Muscle of leg (tissue), 11 donors: ENCODE results near the gene AP2B1. TPM values are rescaled to one million over a fixed set of nuclear protein-coding genes. Genes with fewer than 3 reads are reported as not detected.

Source experiments
- DNase-seq: peaks from one replicate; pipeline ENCODE4 v3.0.0; 2013
- H3K27ac ChIP-seq: one replicate; pipeline ENCODE4 v1.5.1; 2013; ENCODE audit warnings: mild to moderate bottlenecking, low read length, control low read depth
- H3K27me3 ChIP-seq: one replicate; pipeline ENCODE4 v1.6.1; 2013; ENCODE audit warnings: low read length; ENCODE audit not compliant: control insufficient read depth, insufficient read depth
- H3K36me3 ChIP-seq: one replicate; pipeline ENCODE4 v1.6.1; 2013; ENCODE audit warnings: low read length; ENCODE audit not compliant: control insufficient read depth, insufficient read depth
- H3K4me1 ChIP-seq: one replicate; pipeline ENCODE4 v1.6.1; 2013; ENCODE audit warnings: low read length; ENCODE audit not compliant: control insufficient read depth, insufficient read depth
- H3K4me3 ChIP-seq: one replicate; pipeline ENCODE4 v1.5.1; 2013; ENCODE audit warnings: low read length, control low read depth
- H3K9me3 ChIP-seq: replicated peaks from 2 replicates; pipeline ENCODE4 v1.6.1; 2013; ENCODE audit warnings: low read depth, low read length; ENCODE audit not compliant: control insufficient read depth
- WGBS: methylation state at CpG from one replicate; pipeline ENCODE4 v1.1.5; 2013; ENCODE audit warnings: missing lambda C conversion rate; ENCODE audit not compliant: insufficient coverage; 5-methylcytosine and 5-hydroxymethylcytosine counted together
- polyA plus RNA-seq, 8 donors: library from polyadenylated mRNA; unstranded; fragments of 120-200 nt; gene quantifications; one replicate each; pipeline versions ENCODE4 v1.2.1 to v1.2.3, GENCODE V29; 2013; ENCODE audit warnings: inconsistent platforms in 1 of 8, low replicate concordance in 1 of 8; ENCODE audit not compliant: insufficient read length in 8 of 8, insufficient read depth in 1 of 8
- total RNA-seq: library from RNA; stranded (reverse); fragments of 120-200 nt; gene quantifications from one replicate; pipeline ENCODE4 v1.2.4, GENCODE V29; 2013

The AP2B1 gene
- total and polyA plus RNA-seq, 9 donors, result 45.4 to 92.9 (median 75.4) TPM

DNA sequence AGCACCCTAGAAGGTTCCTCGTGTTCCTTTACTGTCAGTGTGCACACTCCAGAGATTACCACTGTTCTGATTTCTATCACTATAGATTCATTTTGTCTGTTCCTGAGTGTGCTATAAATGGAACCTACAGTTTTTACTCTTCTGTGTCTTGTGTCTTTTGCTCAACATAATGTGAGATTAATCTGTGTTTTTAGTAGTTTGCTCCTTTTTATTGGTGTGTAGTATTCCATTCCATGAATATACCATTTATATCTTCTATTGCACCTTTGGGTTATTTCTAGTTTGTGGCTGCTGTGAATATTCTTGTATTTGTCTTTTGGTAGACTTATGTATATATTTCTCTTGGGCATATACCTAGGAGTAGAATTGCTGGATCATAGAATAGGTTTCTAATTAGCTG, 68.2 kb downstream of the AP2B1 start:
- Histone ChIP-seq H3K4me3 (no peak overlapping the region), H3K4me1 (no peaks in the 10 kb centered on the region), H3K9me3 (no peaks in the 10 kb centered on the region), H3K27me3 (no peaks in the 10 kb centered on the region), H3K27ac (no peak overlapping the region), H3K36me3 (peaks cover 12% of the 10 kb centered on the region)
- no CpG with 5 or more reads among the region's 1 CpG for WGBS
- DNase-seq, result no peak

DNA sequence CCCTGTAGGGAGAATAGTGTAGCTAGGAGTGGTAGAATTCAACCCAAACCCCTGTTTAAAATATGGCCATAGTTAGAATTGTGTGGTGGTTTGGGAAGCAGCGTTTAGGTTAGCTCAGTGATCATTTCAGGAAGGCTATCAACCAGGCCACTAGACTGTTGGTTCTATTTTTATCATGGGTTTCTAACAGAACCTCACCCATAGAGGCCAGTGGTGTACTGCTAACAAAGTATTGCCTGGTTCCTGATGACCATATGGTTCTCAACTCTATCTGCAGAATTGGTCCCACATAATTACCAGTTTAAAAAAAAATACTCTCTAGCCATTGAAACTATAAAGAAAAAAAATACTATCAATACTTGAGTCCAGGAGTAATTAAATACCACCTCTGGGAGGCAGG, 73.8 kb downstream of the AP2B1 start:
- Histone ChIP-seq H3K4me3 (no peak overlapping the region), H3K27me3 (no peaks in the 10 kb centered on the region), H3K9me3 (no peaks in the 10 kb centered on the region), H3K27ac (no peak overlapping the region), H3K36me3 (peaks cover 15% of the 10 kb centered on the region), H3K4me1 (no peaks in the 10 kb centered on the region)
- WGBS, result no CpG with 5 or more reads among the region's 1 CpG
- DNase-seq, result no peak

DNA sequence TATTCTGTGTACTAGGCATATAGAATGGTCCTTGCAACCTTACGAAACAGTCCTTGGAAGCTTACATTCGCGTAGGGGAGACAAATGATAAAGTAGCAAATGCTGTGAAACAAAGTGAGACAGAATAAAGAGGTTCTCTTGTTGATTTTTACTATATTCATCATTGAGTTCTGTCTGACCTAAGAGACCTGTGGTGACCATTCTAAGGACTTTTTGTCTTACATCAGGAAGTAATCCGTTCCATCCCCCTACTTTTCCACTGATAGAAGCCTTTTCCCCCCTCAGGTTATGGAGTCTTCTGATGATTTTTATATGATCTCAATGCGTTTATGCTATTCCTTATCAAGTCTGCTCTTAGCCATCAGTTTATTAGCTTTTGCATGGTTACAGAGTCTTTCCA, 77.6 kb downstream of the AP2B1 start:
- Histone ChIP-seq H3K36me3 (peaks cover 9% of the 10 kb centered on the region), H3K4me1 (no peaks in the 10 kb centered on the region), H3K27me3 (no peaks in the 10 kb centered on the region), H3K9me3 (no peaks in the 10 kb centered on the region), H3K27ac (no peak overlapping the region), H3K4me3 (no peak overlapping the region)
- no peak for DNase-seq
- WGBS, result no CpG with 5 or more reads among the region's 5 CpGs

DNA sequence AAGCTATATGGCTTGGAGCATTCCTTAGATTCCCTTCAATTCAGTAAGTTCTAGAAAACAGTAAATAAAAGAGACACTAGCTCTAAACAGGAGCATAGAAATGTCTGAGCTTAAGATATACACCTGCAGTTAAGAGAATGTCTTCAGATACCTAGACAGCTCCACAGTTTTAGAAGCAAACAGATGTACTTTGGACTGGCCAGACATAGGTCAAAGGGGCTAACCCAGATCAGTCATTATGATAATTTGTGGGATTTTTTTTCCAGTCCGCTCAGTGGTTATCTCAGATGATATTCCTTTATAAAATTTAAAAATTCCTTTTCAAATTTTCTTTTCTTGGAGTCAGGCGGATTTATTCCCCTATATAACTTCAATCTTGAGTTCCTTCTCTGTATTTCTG, 78.5 kb downstream of the AP2B1 start:
- WGBS, result 80% methylated on average over 1 of the region's 2 CpGs
- Histone ChIP-seq H3K27me3 (no peaks in the 10 kb centered on the region), H3K36me3 (peaks cover 11% of the 10 kb centered on the region), H3K4me1 (no peaks in the 10 kb centered on the region), H3K9me3 (no peaks in the 10 kb centered on the region), H3K27ac (no peak overlapping the region), H3K4me3 (no peak overlapping the region)
- no peak for DNase-seq

DNA sequence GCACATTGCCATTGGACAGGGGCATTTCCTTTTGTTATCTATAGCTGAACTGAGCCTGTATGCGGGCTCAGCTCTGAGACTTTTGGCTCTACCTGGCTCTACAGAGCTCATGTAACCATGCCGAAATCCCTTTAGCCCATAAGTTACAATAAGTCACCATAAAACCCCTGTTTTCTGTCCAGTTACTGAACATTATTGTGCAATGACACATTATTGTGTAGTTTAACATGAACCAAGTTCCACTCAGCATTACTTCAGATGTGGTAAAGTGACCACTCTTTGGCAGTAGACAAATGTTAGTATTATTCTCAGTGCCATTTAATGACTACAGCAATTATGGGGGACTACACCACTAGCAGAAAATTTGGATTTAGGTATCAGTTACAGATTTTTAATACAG, 78.9 kb downstream of the AP2B1 start:
- H3K36me3 ChIP-seq, result peaks cover 15% of the 10 kb centered on the region
- H3K27ac ChIP-seq, result no peak overlapping the region
- H3K9me3 ChIP-seq, result no peaks in the 10 kb centered on the region
- 50% methylated on average over 2 of the region's 2 CpGs for WGBS
- no peak overlapping the region for H3K4me3 ChIP-seq
- no peaks in the 10 kb centered on the region for H3K27me3 ChIP-seq
- no peak for DNase-seq
- no peaks in the 10 kb centered on the region for H3K4me1 ChIP-seq

DNA sequence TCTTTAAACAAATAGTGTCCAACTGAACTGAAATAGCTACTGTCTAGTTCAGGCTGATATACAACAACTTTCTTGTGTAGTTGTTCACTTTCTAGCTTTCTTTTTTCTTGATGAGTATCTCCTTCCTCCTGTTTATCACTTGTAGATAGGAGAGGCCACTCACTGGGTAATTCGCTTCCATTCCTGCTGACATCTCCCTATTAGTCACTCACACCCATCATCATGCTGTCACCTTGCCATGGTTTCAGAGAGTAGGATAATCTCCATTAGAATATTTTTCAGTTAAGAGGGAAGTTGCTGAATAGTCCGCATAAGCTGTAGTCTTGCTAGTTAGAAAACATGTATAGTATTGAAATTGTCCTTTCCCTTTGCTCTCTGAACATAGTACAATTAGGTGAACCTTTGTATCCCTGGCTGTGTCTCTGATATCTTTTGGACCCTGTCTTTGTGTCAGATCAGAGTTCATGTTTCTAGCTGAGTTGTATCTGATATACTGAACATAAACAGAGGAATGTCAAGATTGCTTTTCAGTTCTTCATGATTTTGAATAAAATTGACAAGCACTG, 79.9 kb downstream of the AP2B1 start:
- Histone ChIP-seq H3K36me3 (peaks cover 21% of the 10 kb centered on the region), H3K9me3 (no peaks in the 10 kb centered on the region), H3K27ac (no peak overlapping the region), H3K27me3 (no peaks in the 10 kb centered on the region), H3K4me1 (no peaks in the 10 kb centered on the region), H3K4me3 (no peak overlapping the region)
- WGBS, result no CpG with 5 or more reads among the region's 2 CpGs
- no peak for DNase-seq

DNA sequence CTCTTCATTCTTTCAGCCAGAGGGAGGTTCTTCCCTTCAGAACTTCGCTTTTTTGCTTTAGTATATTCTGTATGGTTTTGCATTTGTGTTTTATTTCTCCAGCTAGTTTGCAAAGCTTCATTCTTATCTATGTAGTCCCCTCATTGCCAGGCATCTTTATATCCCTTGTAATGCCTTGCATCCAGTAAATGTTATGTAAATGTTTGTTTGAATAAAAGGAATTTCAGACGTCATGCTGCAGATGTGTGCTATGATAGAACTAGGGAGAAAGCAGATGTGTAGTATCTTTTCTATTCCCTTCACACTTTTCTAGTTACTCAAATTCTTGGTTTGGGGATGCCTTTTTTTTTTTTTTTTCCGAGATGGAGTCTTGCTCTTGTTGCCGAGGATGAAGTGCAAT, 81.7 kb downstream of the AP2B1 start:
- DNase-seq, result no peak
- WGBS, result 67% methylated on average over 1 of the region's 4 CpGs
- Histone ChIP-seq H3K4me1 (no peaks in the 10 kb centered on the region), H3K4me3 (no peak overlapping the region), H3K9me3 (no peaks in the 10 kb centered on the region), H3K27ac (no peak overlapping the region), H3K36me3 (peaks cover 20% of the 10 kb centered on the region), H3K27me3 (no peaks in the 10 kb centered on the region)

DNA sequence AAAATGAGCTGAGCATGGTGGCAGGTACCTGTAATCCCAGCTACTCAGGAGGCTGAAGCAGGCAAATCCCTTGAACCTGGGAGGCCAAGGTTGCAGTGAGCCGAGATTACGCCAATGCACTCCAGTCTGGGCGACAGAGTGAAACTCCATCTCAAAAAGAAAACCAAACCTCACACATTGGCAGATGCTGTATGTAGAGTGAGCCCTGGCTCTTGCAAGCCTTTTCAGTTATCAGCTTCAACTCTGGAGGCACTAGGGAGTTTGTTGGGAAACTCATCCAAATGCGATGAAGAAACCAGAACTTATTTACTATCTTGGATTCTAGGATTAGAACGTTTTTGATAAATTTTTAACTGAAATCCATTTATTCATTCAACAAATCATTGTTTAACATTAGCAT, 87.4 kb downstream of the AP2B1 start:
- Histone ChIP-seq H3K4me3 (no peak overlapping the region), H3K27me3 (no peaks in the 10 kb centered on the region), H3K4me1 (no peaks in the 10 kb centered on the region), H3K27ac (no peak overlapping the region), H3K9me3 (no peaks in the 10 kb centered on the region), H3K36me3 (peaks cover 24% of the 10 kb centered on the region)
- no CpG with 5 or more reads among the region's 5 CpGs for WGBS
- no peak for DNase-seq

DNA sequence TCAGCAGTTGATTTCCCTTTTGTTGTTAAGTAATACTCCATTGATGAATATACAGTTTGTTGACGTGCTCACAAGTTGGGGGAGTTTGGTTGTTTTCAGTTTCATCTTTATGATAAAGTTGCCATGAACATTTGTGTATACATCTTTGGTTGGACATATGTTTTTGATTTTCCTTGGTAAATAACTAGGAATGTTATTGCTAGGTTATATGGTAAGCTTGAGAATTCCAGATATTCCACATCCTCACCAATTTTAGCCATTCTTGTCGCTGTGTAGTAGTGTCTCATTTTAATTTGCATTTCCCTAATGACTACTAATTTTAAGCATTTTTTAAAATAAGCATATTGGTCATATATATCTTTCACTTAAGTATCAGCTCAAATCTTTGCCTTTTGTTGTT, 89.3 kb downstream of the AP2B1 start:
- H3K27me3 ChIP-seq, result no peaks in the 10 kb centered on the region
- H3K4me1 ChIP-seq, result no peaks in the 10 kb centered on the region
- DNase-seq, result no peak
- no peak overlapping the region for H3K27ac ChIP-seq
- no peaks in the 10 kb centered on the region for H3K9me3 ChIP-seq
- no peak overlapping the region for H3K4me3 ChIP-seq
- no CpG with 5 or more reads among the region's 2 CpGs for WGBS
- peaks cover 28% of the 10 kb centered on the region for H3K36me3 ChIP-seq

DNA sequence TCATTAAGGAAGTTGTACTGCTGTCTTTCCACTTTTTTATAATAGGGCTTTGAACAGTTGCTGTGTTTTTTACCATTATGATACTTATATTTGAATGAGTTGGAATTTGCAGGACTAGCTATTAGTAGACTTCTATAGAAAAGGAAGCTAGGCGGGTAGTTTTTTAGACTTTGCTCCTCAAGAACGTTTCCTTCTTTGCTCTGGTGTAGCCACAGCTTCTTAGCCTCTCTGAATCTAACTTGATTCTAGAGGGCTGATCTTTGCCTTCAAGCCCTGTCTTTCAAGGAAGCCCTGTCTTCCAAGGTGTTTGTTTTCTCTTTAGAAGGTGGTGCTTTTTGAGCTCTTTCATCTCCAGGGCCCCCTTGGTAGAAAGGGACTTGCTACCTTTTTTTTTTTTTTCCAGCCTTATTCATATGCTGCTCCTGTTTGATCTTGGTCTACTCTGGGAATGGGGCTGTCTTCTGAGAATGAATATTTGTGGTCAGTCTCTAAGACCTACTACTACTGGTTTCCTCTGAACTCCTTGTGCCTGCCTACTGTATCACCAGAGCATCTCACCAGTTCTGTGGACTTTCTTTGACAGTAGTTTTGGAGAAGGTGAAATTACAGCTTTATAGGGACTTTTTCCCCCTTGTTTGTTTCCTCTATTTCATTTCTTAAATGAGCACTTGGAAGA, 92.0 kb downstream of the AP2B1 start:
- no CpG with 5 or more reads among the region's 2 CpGs for WGBS
- H3K27me3 ChIP-seq, result no peaks in the 10 kb centered on the region
- H3K4me1 ChIP-seq, result no peaks in the 10 kb centered on the region
- H3K4me3 ChIP-seq, result no peak overlapping the region
- H3K27ac ChIP-seq, result no peak overlapping the region
- H3K9me3 ChIP-seq, result no peaks in the 10 kb centered on the region
- peaks cover 30% of the 10 kb centered on the region for H3K36me3 ChIP-seq
- DNase-seq, result no peak

DNA sequence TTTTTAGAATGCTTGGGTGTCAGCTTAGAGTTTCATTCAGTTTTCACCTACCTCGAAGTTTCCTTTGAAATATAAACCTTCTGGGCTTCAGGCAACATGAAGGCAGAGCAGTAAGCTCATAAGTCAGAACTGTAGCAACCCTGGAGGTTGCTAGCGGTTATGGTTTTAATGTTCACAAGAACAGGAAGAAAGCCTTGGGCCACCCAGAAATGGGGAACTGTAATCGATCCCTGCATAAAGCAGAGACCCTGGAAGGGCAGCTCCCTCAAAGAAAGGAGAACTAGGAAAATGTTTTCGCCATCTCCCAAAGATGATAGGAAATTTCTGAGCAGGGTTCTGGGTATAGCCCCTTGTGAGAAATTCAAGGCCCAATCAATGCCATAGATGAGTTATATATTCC, 96.5 kb downstream of the AP2B1 start:
- H3K4me1 ChIP-seq, result no peaks in the 10 kb centered on the region
- 66% methylated on average over 2 of the region's 4 CpGs for whole genome bisulfite sequencing
- peaks cover 38% of the 10 kb centered on the region for H3K36me3 ChIP-seq
- no peaks in the 10 kb centered on the region for H3K9me3 ChIP-seq
- no peak overlapping the region for H3K4me3 ChIP-seq
- H3K27ac ChIP-seq, result no peak overlapping the region
- DNase-seq, result peak; percentile 35
- no peaks in the 10 kb centered on the region for H3K27me3 ChIP-seq
